Measurements from ENCODE around the gene TNRC6A. TPM values are rescaled to one million over a fixed set of nuclear protein-coding genes. Genes with fewer than 3 reads are reported as not detected.
"Not testable (repeated sequence)": the region's sequence is repeated elsewhere in the genome, so short reads cannot be mapped to it uniquely, and the experiment has no call there.

TNRC6A gene
- total and polyA plus RNA-seq, 10 of the 15 experiments (the other 5 are each of a cell fraction or from before 2014, with no cell fraction given): 4.6 to 41.3 (median 29.7) TPM

- RAD21 ChIA-PET (ENCODE audit: unreplicated experiment); ATAC-seq; DNase-seq (ENCODE audit: low read depth, low spot score); H4K20me1 ChIP-seq (ENCODE audit: control insufficient read depth, insufficient read depth); H3K4me3 ChIP-seq; in situ Hi-C loops (cut with MboI); H3K27me3 ChIP-seq (replicated peaks in 1 of 2; ENCODE audit: control insufficient read depth in 2 of 2, insufficient read depth in 2 of 2, low read length in 1 of 2); BruUV-seq (replicated peaks); H3K9ac ChIP-seq (ENCODE audit: control insufficient read depth, insufficient read depth, low read length); H3K4me1 ChIP-seq (ENCODE audit: control insufficient read depth, insufficient read depth, low read length); intact Hi-C loops (cut with micrococcal nuclease; ENCODE audit: unreplicated experiment); H3K27ac ChIP-seq (ENCODE audit: control insufficient read depth, insufficient read depth); H3K36me3 ChIP-seq (ENCODE audit: control insufficient read depth in 2 of 2, insufficient read depth in 2 of 2, low read length in 1 of 2); H3K4me2 ChIP-seq (ENCODE audit: control insufficient read depth, insufficient read depth); FAIRE-seq; H3K9me3 ChIP-seq (replicated peaks; ENCODE audit: control insufficient read depth, insufficient read depth, low read length); H2AFZ ChIP-seq (ENCODE audit: control insufficient read depth, low read depth, low read length): not testable (repeated sequence)
- H3K79me2 ChIP-seq (ENCODE audit: control insufficient read depth, insufficient read depth, low read length): peaks cover 46% of the 10 kb centered on the region
- WGBS (ENCODE audit: insufficient coverage, insufficient replicate concordance, low lambda C conversion rate, missing lambda C conversion rate): 80% methylated on average over 5 of the region's 5 CpGs
- POLR2A ChIA-PET: interaction anchor here (2.4 kb wide), 1 partner anchor 16 kb away, joined by 7 read pairs; no protein-coding TSS in a partner anchor
- CTCF ChIA-PET: interaction anchor here (0.9 to 1.6 kb wide), 2 partner anchors 9 to 21 kb away, joined by 4 to 5 read pairs; no protein-coding TSS in a partner anchor
- SMC1A ChIA-PET (ENCODE audit: uncharacterized antibody, unreplicated experiment): interaction anchor here (0.6 to 1.5 kb wide), 4 partner anchors 8 to 889 kb away, joined by 3 to 4 read pairs (median 3); no protein-coding TSS in a partner anchor
Measured at GRCh38 chr16:24749872-24750271, 20.4 kb downstream of the TNRC6A start.

- SMC1A ChIA-PET (ENCODE audit: uncharacterized antibody, unreplicated experiment): interaction anchor here (1.2 kb wide), 1 partner anchor 12 kb away, joined by 4 read pairs; no protein-coding TSS in a partner anchor
- RAD21 ChIA-PET (ENCODE audit: unreplicated experiment): no interaction called here
- Histone ChIP-seq H3K27ac (ENCODE audit: control insufficient read depth, insufficient read depth) (no peak overlapping the region), H3K9ac (ENCODE audit: control insufficient read depth, insufficient read depth, low read length) (no peak overlapping the region), H3K4me2 (ENCODE audit: control insufficient read depth, insufficient read depth) (no peak overlapping the region), H3K9me3 (replicated peaks; ENCODE audit: control insufficient read depth, insufficient read depth, low read length) (no peaks in the 10 kb centered on the region), H3K79me2 (ENCODE audit: control insufficient read depth, insufficient read depth, low read length) (peaks cover 30% of the 10 kb centered on the region), H2AFZ (ENCODE audit: control insufficient read depth, low read depth, low read length) (no peak overlapping the region), H3K4me3 (no peak overlapping the region), H4K20me1 (ENCODE audit: control insufficient read depth, insufficient read depth) (peaks cover 5% of the 10 kb centered on the region; the same call in 1 of the 2 replicates), H3K36me3 (ENCODE audit: control insufficient read depth in 2 of 2, insufficient read depth in 2 of 2, low read length in 1 of 2) (peaks cover 0 to 7% of the 10 kb centered on the region in 2 experiments; a peak in 2 of 4 replicates), H3K4me1 (ENCODE audit: control insufficient read depth, insufficient read depth, low read length) (no peaks in the 10 kb centered on the region), H3K27me3 (replicated peaks in 1 of 2; ENCODE audit: control insufficient read depth in 2 of 2, insufficient read depth in 2 of 2, low read length in 1 of 2) (no peaks in the 10 kb centered on the region)
- CTCF ChIA-PET: interaction anchor here (1.5 kb wide), 1 partner anchor 9 kb away, joined by 4 read pairs; no protein-coding TSS in a partner anchor
- ATAC-seq: no peak
- in situ Hi-C loops (cut with MboI): no loop called here
- no TSS peak for BruUV-seq (replicated peaks)
- POLR2A ChIA-PET: no interaction called here
- intact Hi-C loops (cut with micrococcal nuclease; ENCODE audit: unreplicated experiment): no loop called here
- FAIRE-seq: no peak
- no peak for DNase-seq (ENCODE audit: low read depth, low spot score)
- no peak for TF ChIP-seq ZBTB40 (IDR thresholded peaks at IDR 0.05; ENCODE audit: borderline replicate concordance)
- TF ChIP-seq E2F4 (IDR thresholded peaks at IDR 0.05; ENCODE audit: low read depth, low read length): no peak
- no peak for TF ChIP-seq REST (IDR thresholded peaks at IDR 0.05; ENCODE audit: low read depth, low read length)
- TF ChIP-seq TAF1 (IDR thresholded peaks at IDR 0.05; ENCODE audit: borderline replicate concordance, low read depth, low read length): no peak
Measured at GRCh38 chr16:24753000-24753399, 23.5 kb downstream of the TNRC6A start.
